HEK293 (cell line): Measurements from ENCODE around the gene ZNF577.

Experiments used
- KLF1 ChIP-seq: fragments of 450-650 bp; formaldehyde crosslinking; IDR thresholded peaks from 2 replicates; pipeline ENCODE4 v1.5.1; 2016; ENCODE audit warnings: missing biosample characterization, missing genetic modification characterization
- KLF16 ChIP-seq: fragments of 450-650 bp; formaldehyde crosslinking; IDR thresholded peaks from 2 replicates; pipeline ENCODE4 v1.5.1; 2017; ENCODE audit warnings: missing biosample characterization, missing genetic modification characterization
- SP3 ChIP-seq: fragments of 450-650 bp; formaldehyde crosslinking; IDR thresholded peaks from 2 replicates; pipeline ENCODE4 v1.5.1; 2016; ENCODE audit warnings: missing biosample characterization, missing genetic modification characterization
- YY1 ChIP-seq: fragments of 450-650 bp; formaldehyde crosslinking; IDR thresholded peaks from 2 replicates; pipeline ENCODE4 v1.5.1; 2018; ENCODE audit warnings: missing biosample characterization, missing genetic modification characterization
- ZBTB20 ChIP-seq: fragments of 450-650 bp; formaldehyde crosslinking; IDR thresholded peaks from 2 replicates; pipeline ENCODE4 v1.5.1; 2016; ENCODE audit warnings: missing biosample characterization, missing genetic modification characterization
- ZFP37 ChIP-seq: fragments of 450-650 bp; formaldehyde crosslinking; IDR thresholded peaks from 2 replicates; pipeline ENCODE4 v1.5.1; 2016; ENCODE audit warnings: missing biosample characterization, missing genetic modification characterization
- ZNF2 ChIP-seq: fragments of 450-650 bp; formaldehyde crosslinking; IDR thresholded peaks from 2 replicates; pipeline ENCODE4 v1.5.1; 2016; ENCODE audit warnings: missing biosample characterization, missing genetic modification characterization
- ZNF335 ChIP-seq: fragments of 450-650 bp; formaldehyde crosslinking; conservative IDR thresholded peaks from 2 replicates; pipeline ENCODE4 v1.5.1; 2016; ENCODE audit warnings: missing biosample characterization, missing genetic modification characterization
- ZNF501 ChIP-seq: fragments of 450-650 bp; formaldehyde crosslinking; IDR thresholded peaks from 2 replicates; pipeline ENCODE4 v1.5.1; 2016; ENCODE audit warnings: missing biosample characterization, missing genetic modification characterization
- ZNF544 ChIP-seq: fragments of 450-650 bp; formaldehyde crosslinking; IDR thresholded peaks from 2 replicates; pipeline ENCODE4 v1.5.0; 2017; ENCODE audit warnings: missing biosample characterization, missing genetic modification characterization
- ZNF600 ChIP-seq: fragments of 450-650 bp; formaldehyde crosslinking; IDR thresholded peaks from 2 replicates; pipeline ENCODE4 v1.5.1; 2016; ENCODE audit warnings: missing biosample characterization, missing genetic modification characterization
- ZNF76 ChIP-seq: fragments of 450-650 bp; formaldehyde crosslinking; IDR thresholded peaks from 2 replicates; pipeline ENCODE4; 2016; ENCODE audit warnings: low read depth, missing biosample characterization, missing genetic modification characterization, borderline replicate concordance
- ZNF785 ChIP-seq: fragments of 450-650 bp; formaldehyde crosslinking; IDR thresholded peaks from 2 replicates; pipeline ENCODE4 v1.5.1; 2016; ENCODE audit warnings: missing biosample characterization, missing genetic modification characterization
- TF ChIP-seq, protein P1 (sequence below): fragments of 450-650 bp; formaldehyde crosslinking; IDR thresholded peaks from 2 replicates; pipeline ENCODE4 v1.5.1; 2017; ENCODE audit warnings: missing biosample characterization, mild to moderate bottlenecking, missing genetic modification characterization, moderate library complexity
- TF ChIP-seq, protein P2 (sequence below): fragments of 450-650 bp; formaldehyde crosslinking; IDR thresholded peaks from 2 replicates; pipeline ENCODE4 v1.5.1; 2016; ENCODE audit warnings: missing biosample characterization, missing genetic modification characterization
- TF ChIP-seq, protein P3 (sequence below): fragments of 450-650 bp; formaldehyde crosslinking; conservative IDR thresholded peaks from 2 replicates; pipeline ENCODE4 v1.5.1; 2016; ENCODE audit warnings: low read depth, missing biosample characterization, missing genetic modification characterization
- TF ChIP-seq, protein P4 (sequence below): fragments of 450-650 bp; formaldehyde crosslinking; IDR thresholded peaks from 2 replicates; pipeline ENCODE4 v1.5.1; 2016; ENCODE audit warnings: missing biosample characterization, missing genetic modification characterization
- TF ChIP-seq, protein P5 (sequence below): fragments of 450-650 bp; formaldehyde crosslinking; optimal IDR thresholded peaks from 2 replicates; pipeline ENCODE3; 2016; ENCODE audit warnings: missing biosample characterization, mild to moderate bottlenecking, missing genetic modification characterization

The ZNF577 gene

DNA sequence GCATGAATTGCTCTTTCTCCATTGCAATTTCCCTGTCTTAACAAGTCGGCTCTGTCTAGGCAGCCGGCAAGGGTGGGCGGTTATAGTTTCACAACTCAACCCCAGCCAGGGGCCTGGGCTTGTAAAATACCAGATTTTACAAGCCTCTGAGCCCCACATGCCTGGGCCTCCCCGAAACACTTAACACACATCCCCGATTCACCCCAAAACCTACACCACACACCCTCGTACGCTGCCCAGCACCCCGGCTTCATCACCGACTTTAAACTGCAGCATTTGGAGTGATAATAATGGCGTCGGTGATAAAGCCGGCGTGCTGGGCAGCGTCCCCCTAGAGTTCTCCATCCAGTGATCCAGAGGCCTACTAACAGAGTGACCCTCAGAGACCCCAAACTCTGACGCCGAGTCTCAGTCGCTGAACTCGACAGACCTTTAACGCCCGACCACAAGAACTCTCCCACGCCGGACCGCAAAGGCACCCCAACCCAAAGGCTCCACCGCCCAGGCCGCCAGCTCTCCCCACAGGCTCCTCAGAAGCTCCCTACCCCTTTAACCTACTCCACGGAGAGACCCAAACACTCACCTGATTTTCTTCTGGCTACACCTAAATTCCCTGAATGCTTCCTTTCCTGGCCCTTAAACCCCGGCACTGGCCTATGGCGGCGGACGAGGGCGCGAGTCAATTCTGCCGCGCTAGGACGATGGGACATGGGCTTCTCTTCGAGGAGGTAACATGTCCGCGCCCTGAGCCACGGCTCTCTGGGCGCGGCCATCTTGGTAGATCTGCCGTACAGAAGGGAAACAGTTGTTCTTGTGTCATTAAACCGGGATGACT is 16.8 kb upstream of the ZNF577 start, which contains the start of gene ZNF649 (continued):
- TF ChIP-seq, protein P1, sequence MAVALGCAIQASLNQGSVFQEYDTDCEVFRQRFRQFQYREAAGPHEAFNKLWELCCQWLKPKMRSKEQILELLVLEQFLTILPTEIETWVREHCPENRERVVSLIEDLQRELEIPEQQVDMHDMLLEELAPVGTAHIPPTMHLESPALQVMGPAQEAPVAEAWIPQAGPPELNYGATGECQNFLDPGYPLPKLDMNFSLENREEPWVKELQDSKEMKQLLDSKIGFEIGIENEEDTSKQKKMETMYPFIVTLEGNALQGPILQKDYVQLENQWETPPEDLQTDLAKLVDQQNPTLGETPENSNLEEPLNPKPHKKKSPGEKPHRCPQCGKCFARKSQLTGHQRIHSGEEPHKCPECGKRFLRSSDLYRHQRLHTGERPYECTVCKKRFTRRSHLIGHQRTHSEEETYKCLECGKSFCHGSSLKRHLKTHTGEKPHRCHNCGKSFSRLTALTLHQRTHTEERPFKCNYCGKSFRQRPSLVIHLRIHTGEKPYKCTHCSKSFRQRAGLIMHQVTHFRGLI, result peak; percentile 37; the same call in 1 of the 2 replicates
- TF ChIP-seq ZNF600 (tag by site-specific recombination) (peak; percentile 40; the same call in 1 of the 2 replicates), KLF1 (tag by site-specific recombination) (0 out of 2 replicates have a peak, but pooled peaks have one; percentile 12), ZFP37 (tag by site-specific recombination) (no peak), ZNF335 (tag by site-specific recombination) (peak; percentile 98), ZNF76 (tag by site-specific recombination) (peak; percentile 91), ZNF785 (no peak), ZNF544 (no peak), YY1 (tag by site-specific recombination) (peak; percentile 97), ZNF501 (tag by site-specific recombination) (0 out of 2 replicates have a peak, but pooled peaks have one; percentile 48), ZBTB20 (tag by site-specific recombination) (peak; percentile 96), KLF16 (tag by site-specific recombination) (0 out of 2 replicates have a peak, but pooled peaks have one; percentile 32), ZNF2 (tag by site-specific recombination) (0 out of 2 replicates have a peak, but pooled peaks have one; percentile 52), SP3 (tag by site-specific recombination) (peak; percentile 38; the same call in 1 of the 2 replicates)
- TF ChIP-seq, protein P2, sequence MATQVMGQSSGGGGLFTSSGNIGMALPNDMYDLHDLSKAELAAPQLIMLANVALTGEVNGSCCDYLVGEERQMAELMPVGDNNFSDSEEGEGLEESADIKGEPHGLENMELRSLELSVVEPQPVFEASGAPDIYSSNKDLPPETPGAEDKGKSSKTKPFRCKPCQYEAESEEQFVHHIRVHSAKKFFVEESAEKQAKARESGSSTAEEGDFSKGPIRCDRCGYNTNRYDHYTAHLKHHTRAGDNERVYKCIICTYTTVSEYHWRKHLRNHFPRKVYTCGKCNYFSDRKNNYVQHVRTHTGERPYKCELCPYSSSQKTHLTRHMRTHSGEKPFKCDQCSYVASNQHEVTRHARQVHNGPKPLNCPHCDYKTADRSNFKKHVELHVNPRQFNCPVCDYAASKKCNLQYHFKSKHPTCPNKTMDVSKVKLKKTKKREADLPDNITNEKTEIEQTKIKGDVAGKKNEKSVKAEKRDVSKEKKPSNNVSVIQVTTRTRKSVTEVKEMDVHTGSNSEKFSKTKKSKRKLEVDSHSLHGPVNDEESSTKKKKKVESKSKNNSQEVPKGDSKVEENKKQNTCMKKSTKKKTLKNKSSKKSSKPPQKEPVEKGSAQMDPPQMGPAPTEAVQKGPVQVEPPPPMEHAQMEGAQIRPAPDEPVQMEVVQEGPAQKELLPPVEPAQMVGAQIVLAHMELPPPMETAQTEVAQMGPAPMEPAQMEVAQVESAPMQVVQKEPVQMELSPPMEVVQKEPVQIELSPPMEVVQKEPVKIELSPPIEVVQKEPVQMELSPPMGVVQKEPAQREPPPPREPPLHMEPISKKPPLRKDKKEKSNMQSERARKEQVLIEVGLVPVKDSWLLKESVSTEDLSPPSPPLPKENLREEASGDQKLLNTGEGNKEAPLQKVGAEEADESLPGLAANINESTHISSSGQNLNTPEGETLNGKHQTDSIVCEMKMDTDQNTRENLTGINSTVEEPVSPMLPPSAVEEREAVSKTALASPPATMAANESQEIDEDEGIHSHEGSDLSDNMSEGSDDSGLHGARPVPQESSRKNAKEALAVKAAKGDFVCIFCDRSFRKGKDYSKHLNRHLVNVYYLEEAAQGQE (tag by site-specific recombination), result peak; percentile 37; the same call in 1 of the 2 replicates
- TF ChIP-seq, protein P3, sequence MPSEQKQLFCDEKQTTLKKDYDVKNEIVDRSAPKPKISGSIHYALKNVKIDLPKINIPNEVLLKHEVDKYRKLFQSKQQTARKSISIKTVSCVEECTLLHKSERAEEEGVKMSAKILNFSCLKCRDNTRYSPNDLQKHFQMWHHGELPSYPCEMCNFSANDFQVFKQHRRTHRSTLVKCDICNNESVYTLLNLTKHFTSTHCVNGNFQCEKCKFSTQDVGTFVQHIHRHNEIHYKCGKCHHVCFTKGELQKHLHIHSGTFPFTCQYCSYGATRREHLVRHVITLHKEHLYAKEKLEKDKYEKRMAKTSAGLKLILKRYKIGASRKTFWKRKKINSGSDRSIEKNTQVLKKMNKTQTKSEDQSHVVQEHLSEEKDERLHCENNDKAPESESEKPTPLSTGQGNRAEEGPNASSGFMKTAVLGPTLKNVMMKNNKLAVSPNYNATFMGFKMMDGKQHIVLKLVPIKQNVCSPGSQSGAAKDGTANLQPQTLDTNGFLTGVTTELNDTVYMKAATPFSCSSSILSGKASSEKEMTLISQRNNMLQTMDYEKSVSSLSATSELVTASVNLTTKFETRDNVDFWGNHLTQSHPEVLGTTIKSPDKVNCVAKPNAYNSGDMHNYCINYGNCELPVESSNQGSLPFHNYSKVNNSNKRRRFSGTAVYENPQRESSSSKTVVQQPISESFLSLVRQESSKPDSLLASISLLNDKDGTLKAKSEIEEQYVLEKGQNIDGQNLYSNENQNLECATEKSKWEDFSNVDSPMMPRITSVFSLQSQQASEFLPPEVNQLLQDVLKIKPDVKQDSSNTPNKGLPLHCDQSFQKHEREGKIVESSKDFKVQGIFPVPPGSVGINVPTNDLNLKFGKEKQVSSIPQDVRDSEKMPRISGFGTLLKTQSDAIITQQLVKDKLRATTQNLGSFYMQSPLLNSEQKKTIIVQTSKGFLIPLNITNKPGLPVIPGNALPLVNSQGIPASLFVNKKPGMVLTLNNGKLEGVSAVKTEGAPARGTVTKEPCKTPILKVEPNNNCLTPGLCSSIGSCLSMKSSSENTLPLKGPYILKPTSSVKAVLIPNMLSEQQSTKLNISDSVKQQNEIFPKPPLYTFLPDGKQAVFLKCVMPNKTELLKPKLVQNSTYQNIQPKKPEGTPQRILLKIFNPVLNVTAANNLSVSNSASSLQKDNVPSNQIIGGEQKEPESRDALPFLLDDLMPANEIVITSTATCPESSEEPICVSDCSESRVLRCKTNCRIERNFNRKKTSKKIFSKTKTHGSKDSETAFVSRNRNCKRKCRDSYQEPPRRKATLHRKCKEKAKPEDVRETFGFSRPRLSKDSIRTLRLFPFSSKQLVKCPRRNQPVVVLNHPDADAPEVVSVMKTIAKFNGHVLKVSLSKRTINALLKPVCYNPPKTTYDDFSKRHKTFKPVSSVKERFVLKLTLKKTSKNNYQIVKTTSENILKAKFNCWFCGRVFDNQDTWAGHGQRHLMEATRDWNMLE, result peak; percentile 45; the same call in 1 of the 2 replicates
- TF ChIP-seq, protein P4, sequence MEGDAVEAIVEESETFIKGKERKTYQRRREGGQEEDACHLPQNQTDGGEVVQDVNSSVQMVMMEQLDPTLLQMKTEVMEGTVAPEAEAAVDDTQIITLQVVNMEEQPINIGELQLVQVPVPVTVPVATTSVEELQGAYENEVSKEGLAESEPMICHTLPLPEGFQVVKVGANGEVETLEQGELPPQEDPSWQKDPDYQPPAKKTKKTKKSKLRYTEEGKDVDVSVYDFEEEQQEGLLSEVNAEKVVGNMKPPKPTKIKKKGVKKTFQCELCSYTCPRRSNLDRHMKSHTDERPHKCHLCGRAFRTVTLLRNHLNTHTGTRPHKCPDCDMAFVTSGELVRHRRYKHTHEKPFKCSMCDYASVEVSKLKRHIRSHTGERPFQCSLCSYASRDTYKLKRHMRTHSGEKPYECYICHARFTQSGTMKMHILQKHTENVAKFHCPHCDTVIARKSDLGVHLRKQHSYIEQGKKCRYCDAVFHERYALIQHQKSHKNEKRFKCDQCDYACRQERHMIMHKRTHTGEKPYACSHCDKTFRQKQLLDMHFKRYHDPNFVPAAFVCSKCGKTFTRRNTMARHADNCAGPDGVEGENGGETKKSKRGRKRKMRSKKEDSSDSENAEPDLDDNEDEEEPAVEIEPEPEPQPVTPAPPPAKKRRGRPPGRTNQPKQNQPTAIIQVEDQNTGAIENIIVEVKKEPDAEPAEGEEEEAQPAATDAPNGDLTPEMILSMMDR (tag by site-specific recombination), result peak; percentile 20; the same call in 1 of the 2 replicates
- TF ChIP-seq, protein P5, sequence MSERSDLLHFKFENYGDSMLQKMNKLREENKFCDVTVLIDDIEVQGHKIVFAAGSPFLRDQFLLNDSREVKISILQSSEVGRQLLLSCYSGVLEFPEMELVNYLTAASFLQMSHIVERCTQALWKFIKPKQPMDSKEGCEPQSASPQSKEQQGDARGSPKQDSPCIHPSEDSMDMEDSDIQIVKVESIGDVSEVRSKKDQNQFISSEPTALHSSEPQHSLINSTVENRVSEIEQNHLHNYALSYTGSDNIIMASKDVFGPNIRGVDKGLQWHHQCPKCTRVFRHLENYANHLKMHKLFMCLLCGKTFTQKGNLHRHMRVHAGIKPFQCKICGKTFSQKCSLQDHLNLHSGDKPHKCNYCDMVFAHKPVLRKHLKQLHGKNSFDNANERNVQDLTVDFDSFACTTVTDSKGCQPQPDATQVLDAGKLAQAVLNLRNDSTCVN (tag by site-specific recombination), result peak; percentile 37
